Measurements from ENCODE around the gene TSPEAR.

The TSPEAR gene

GRCh38 chr21:44535963-44536362 is 175.4 kb downstream of the TSPEAR start:
- Histone ChIP-seq H3K36me3 (ENCODE audit: low read length) (no peaks in the 10 kb centered on the region), H3K9me2 (replicated peaks; ENCODE audit: insufficient read depth, low read length) (no peaks in the 10 kb centered on the region), H4K20me1 (ENCODE audit: low read depth, low read length) (no peaks in the 10 kb centered on the region), H3K4me3 (ENCODE audit: insufficient read depth, low read length, poor library complexity, severe bottlenecking) (no peak overlapping the region), H3F3A (ENCODE audit: insufficient read depth) (no peaks in the 10 kb centered on the region), H3K4me2 (ENCODE audit: low read depth, low read length, poor library complexity, severe bottlenecking) (no peak overlapping the region), H3K9ac (ENCODE audit: low read length) (no peak overlapping the region), H2AFZ (ENCODE audit: low read depth, low read length, severe bottlenecking) (no peak overlapping the region), H3K27ac (ENCODE audit: low read depth, low read length) (no peak overlapping the region), H3K27me3 (ENCODE audit: low read length) (no peaks in the 10 kb centered on the region), H3K79me2 (ENCODE audit: insufficient read depth, low read length) (no peaks in the 10 kb centered on the region), H3K9me3 (ENCODE audit: insufficient read depth, low read length) (no peaks in the 10 kb centered on the region)
- no peak for TF ChIP-seq CTCF (IDR thresholded peaks at IDR 0.05; ENCODE audit: insufficient read depth, low read length, poor library complexity, severe bottlenecking)
- no peak for TF ChIP-seq EZH2phosphoT487 (conservative IDR thresholded peaks at IDR 0.05; ENCODE audit: low read length)

GRCh38 chr21:44534688-44535087 is 176.7 kb downstream of the TSPEAR start:
- Histone ChIP-seq H3K36me3 (ENCODE audit: low read length) (no peaks in the 10 kb centered on the region), H3K27me3 (ENCODE audit: low read length) (no peaks in the 10 kb centered on the region), H3K79me2 (ENCODE audit: insufficient read depth, low read length) (no peaks in the 10 kb centered on the region), H3K9me2 (replicated peaks; ENCODE audit: insufficient read depth, low read length) (no peaks in the 10 kb centered on the region), H3K9ac (ENCODE audit: low read length) (no peak overlapping the region), H3K9me3 (ENCODE audit: insufficient read depth, low read length) (no peaks in the 10 kb centered on the region), H3K4me2 (ENCODE audit: low read depth, low read length, poor library complexity, severe bottlenecking) (no peak overlapping the region), H3F3A (ENCODE audit: insufficient read depth) (no peaks in the 10 kb centered on the region), H3K27ac (ENCODE audit: low read depth, low read length) (no peak overlapping the region), H4K20me1 (ENCODE audit: low read depth, low read length) (no peaks in the 10 kb centered on the region), H2AFZ (ENCODE audit: low read depth, low read length, severe bottlenecking) (no peak overlapping the region), H3K4me3 (ENCODE audit: insufficient read depth, low read length, poor library complexity, severe bottlenecking) (no peak overlapping the region)
- no peak for TF ChIP-seq CTCF (IDR thresholded peaks at IDR 0.05; ENCODE audit: insufficient read depth, low read length, poor library complexity, severe bottlenecking)
- no peak for TF ChIP-seq EZH2phosphoT487 (conservative IDR thresholded peaks at IDR 0.05; ENCODE audit: low read length)

GRCh38 chr21:44533891-44534627 is 177.3 kb downstream of the TSPEAR start:
- Histone ChIP-seq H4K20me1 (ENCODE audit: low read depth, low read length) (no peaks in the 10 kb centered on the region), H3F3A (ENCODE audit: insufficient read depth) (no peaks in the 10 kb centered on the region), H3K4me2 (ENCODE audit: low read depth, low read length, poor library complexity, severe bottlenecking) (no peak overlapping the region), H2AFZ (ENCODE audit: low read depth, low read length, severe bottlenecking) (no peak overlapping the region), H3K9me2 (replicated peaks; ENCODE audit: insufficient read depth, low read length) (no peaks in the 10 kb centered on the region), H3K9me3 (ENCODE audit: insufficient read depth, low read length) (no peaks in the 10 kb centered on the region), H3K27me3 (ENCODE audit: low read length) (no peaks in the 10 kb centered on the region), H3K36me3 (ENCODE audit: low read length) (no peaks in the 10 kb centered on the region), H3K9ac (ENCODE audit: low read length) (no peak overlapping the region), H3K4me3 (ENCODE audit: insufficient read depth, low read length, poor library complexity, severe bottlenecking) (no peak overlapping the region), H3K27ac (ENCODE audit: low read depth, low read length) (no peak overlapping the region), H3K79me2 (ENCODE audit: insufficient read depth, low read length) (no peaks in the 10 kb centered on the region)
- TF ChIP-seq EZH2phosphoT487 (conservative IDR thresholded peaks at IDR 0.05; ENCODE audit: low read length), result no peak
- no peak for TF ChIP-seq CTCF (IDR thresholded peaks at IDR 0.05; ENCODE audit: insufficient read depth, low read length, poor library complexity, severe bottlenecking)

All from SU-DHL-6 (cell line).